OCI-LY3 (cell line): ENCODE data around the gene ARHGAP19.

Experiments
- H2AFZ ChIP-seq: fragments of 200-600, 300-600 bp; shearing (Covaris generic); 2 replicates; pipeline ENCODE4 v1.6.0; 2014; ENCODE audit warnings: antibody characterized with exemption, low read depth, low read length
- H3K27ac ChIP-seq: fragments of 200-600, 300-600 bp; sonication (generic); 2 replicates; pipeline ENCODE4 v1.5.1; 2014; ENCODE audit warnings: mild to moderate bottlenecking, low read length, moderate library complexity, mixed read lengths
- H3K27me3 ChIP-seq: fragments of 200-600, 300-600 bp; sonication (generic); 2 replicates; pipeline ENCODE4 v1.6.1; 2014; ENCODE audit warnings: low read depth, low read length, mixed read lengths
- H3K36me3 ChIP-seq: fragments of 200-600, 300-600 bp; sonication (generic); replicated peaks from 2 replicates; pipeline ENCODE3; 2014; ENCODE audit warnings: low read depth, low read length, mixed read lengths
- H3K4me1 ChIP-seq: fragments of 300-600, 200-600 bp; sonication (generic); 2 replicates; pipeline ENCODE4 v1.6.1; 2014; ENCODE audit warnings: low read length, mixed read lengths
- H3K4me2 ChIP-seq: fragments of 200-600, 300-600 bp; sonication (generic); 2 replicates; pipeline ENCODE4 v1.6.1; 2014; ENCODE audit warnings: low read length, mixed read lengths
- H3K4me3 ChIP-seq: fragments of 300-600, 200-600 bp; sonication (generic); 2 replicates; pipeline ENCODE4 v1.5.1; 2014; ENCODE audit warnings: antibody characterized with exemption, mild to moderate bottlenecking, low read length, moderate library complexity
- H3K79me2 ChIP-seq: fragments of 300-600, 200-600 bp; shearing (Covaris generic); 2 replicates; pipeline ENCODE4 v1.6.1; 2014; ENCODE audit warnings: mild to moderate bottlenecking, low read length, mixed read lengths
- H3K9ac ChIP-seq: fragments of 300-600, 200-600 bp; shearing (Covaris generic); 2 replicates; pipeline ENCODE4 v1.6.0; 2014; ENCODE audit warnings: mild to moderate bottlenecking, low read length, moderate library complexity
- H3K9me3 ChIP-seq: fragments of 200-600, 300-600 bp; shearing (Covaris generic); 2 replicates; pipeline ENCODE4 v1.6.1; 2014; ENCODE audit warnings: low read length, mixed read lengths; ENCODE audit not compliant: insufficient read depth
- H4K20me1 ChIP-seq: fragments of 200-600, 300-600 bp; sonication (generic); 2 replicates; pipeline ENCODE4 v1.6.1; 2016; ENCODE audit warnings: low read length, mixed read lengths; ENCODE audit not compliant: insufficient read depth
- CTCF ChIP-seq: fragments of 200-600, 300-600 bp; sonication (generic); IDR thresholded peaks from 2 replicates; pipeline ENCODE4 v1.5.1; 2014; ENCODE audit warnings: antibody characterized with exemption, low read length, low read depth
- EZH2phosphoT487 ChIP-seq: fragments of 200-600 bp; shearing (Covaris generic); IDR thresholded peaks from 2 replicates; pipeline ENCODE4 v1.6.1; 2018; ENCODE audit warnings: antibody characterized with exemption, mixed run types, low read depth

The ARHGAP19 gene

GRCh38 chr10:97292097-97292861 is at the start of gene ARHGAP19:
Gene ARHGAP19 (minus strand): TSS chr10:97292637. CDS start chr10:97292627, 10 bp downstream.
- H3K27ac ChIP-seq: peak within 1 kb of the TSS; percentile 74
- TF ChIP-seq EZH2phosphoT487: no peak
- peak within 1 kb of the TSS; percentile 88 for H3K4me2 ChIP-seq
- no peaks in the 10 kb centered on the region for H3K27me3 ChIP-seq
- peaks cover 29% of the 10 kb centered on the region for H3K79me2 ChIP-seq
- peaks cover under 1% of the 10 kb centered on the region for H3K36me3 ChIP-seq
- H2AFZ ChIP-seq: peak within 1 kb of the TSS; percentile 80
- no peaks in the 10 kb centered on the region for H3K9me3 ChIP-seq
- peaks cover 4% of the 10 kb centered on the region for H3K4me1 ChIP-seq
- peak within 1 kb of the TSS; percentile 94 for H3K9ac ChIP-seq
- peak within 1 kb of the TSS; percentile 95 for H3K4me3 ChIP-seq
- no peaks in the 10 kb centered on the region for H4K20me1 ChIP-seq

- Histone ChIP-seq H3K9me3 (no peaks in the 10 kb centered on the region), H3K36me3 (no peaks in the 10 kb centered on the region), H3K27ac (no peak overlapping the region), H3K4me1 (peaks cover 5% of the 10 kb centered on the region), H3K27me3 (peaks cover 13% of the 10 kb centered on the region), H3K4me3 (no peak overlapping the region), H3K9ac (no peak overlapping the region), H4K20me1 (no peaks in the 10 kb centered on the region), H3K4me2 (no peak overlapping the region), H2AFZ (no peak overlapping the region), H3K79me2 (no peaks in the 10 kb centered on the region)
- TF ChIP-seq EZH2phosphoT487 (no peak), CTCF (no peak)
These were observed 49.0 kb upstream of the ARHGAP19 start for GRCh38 chr10:97341416-97341815.

- no peaks in the 10 kb centered on the region for H3K9me3 ChIP-seq
- peaks cover 10% of the 10 kb centered on the region for H3K79me2 ChIP-seq
- TF ChIP-seq EZH2phosphoT487 (no peak), CTCF (no peak)
- no peak overlapping the region for H3K4me3 ChIP-seq
- peaks cover 20% of the 10 kb centered on the region for H3K27me3 ChIP-seq
- no peaks in the 10 kb centered on the region for H3K36me3 ChIP-seq
- H3K27ac ChIP-seq: no peak overlapping the region
- H3K9ac ChIP-seq: no peak overlapping the region
- H3K4me1 ChIP-seq: peaks cover 22% of the 10 kb centered on the region
- H3K4me2 ChIP-seq: no peak overlapping the region
- no peak overlapping the region for H2AFZ ChIP-seq
- H4K20me1 ChIP-seq: no peaks in the 10 kb centered on the region
These were observed 45.6 kb upstream of the ARHGAP19 start for GRCh38 chr10:97338041-97338440.

- no peaks in the 10 kb centered on the region for H3K36me3 ChIP-seq
- H3K79me2 ChIP-seq: peaks cover 16% of the 10 kb centered on the region
- H3K27me3 ChIP-seq: peaks cover 20% of the 10 kb centered on the region
- H3K4me2 ChIP-seq: peak overlapping the region; percentile 31; the same call in 1 of the 2 replicates
- H2AFZ ChIP-seq: no peak overlapping the region
- TF ChIP-seq EZH2phosphoT487: no peak
- no peak for TF ChIP-seq CTCF
- no peaks in the 10 kb centered on the region for H3K9me3 ChIP-seq
- peaks cover 26% of the 10 kb centered on the region for H3K4me1 ChIP-seq
- H3K9ac ChIP-seq: no peak overlapping the region
- no peak overlapping the region for H3K4me3 ChIP-seq
- no peak overlapping the region for H3K27ac ChIP-seq
- H4K20me1 ChIP-seq: no peaks in the 10 kb centered on the region
These were observed 44.8 kb upstream of the ARHGAP19 start for GRCh38 chr10:97336942-97337831.
